NOMO-1 treated with DMSO at 0.1 percent for 48 hours (cell line): ENCODE results near the gene AIF1L.

Experiments used
- DNase-seq: peaks from one replicate; lab custom pipeline; 2025; ENCODE audit not compliant: unreplicated experiment; lab: John Stamatoyannopoulos, UW

Gene AIF1L

GRCh38 chr9:131076347-131077195 lies 19.8 kb upstream of the AIF1L start:
- DNase-seq, result no peak

- no peak for DNase-seq
Measured at GRCh38 chr9:131078427-131079366, 17.6 kb upstream of the AIF1L start.

- no peak for DNase-seq
Measured at GRCh38 chr9:131080589-131080988, 15.7 kb upstream of the AIF1L start.

GRCh38 chr9:131081868-131082267 lies 14.5 kb upstream of the AIF1L start:
- DNase-seq, result no peak

GRCh38 chr9:131082774-131083512 lies 13.4 kb upstream of the AIF1L start:
- no peak for DNase-seq

- no peak for DNase-seq
Measured at GRCh38 chr9:131084661-131085369, 11.5 kb upstream of the AIF1L start.

DNA sequence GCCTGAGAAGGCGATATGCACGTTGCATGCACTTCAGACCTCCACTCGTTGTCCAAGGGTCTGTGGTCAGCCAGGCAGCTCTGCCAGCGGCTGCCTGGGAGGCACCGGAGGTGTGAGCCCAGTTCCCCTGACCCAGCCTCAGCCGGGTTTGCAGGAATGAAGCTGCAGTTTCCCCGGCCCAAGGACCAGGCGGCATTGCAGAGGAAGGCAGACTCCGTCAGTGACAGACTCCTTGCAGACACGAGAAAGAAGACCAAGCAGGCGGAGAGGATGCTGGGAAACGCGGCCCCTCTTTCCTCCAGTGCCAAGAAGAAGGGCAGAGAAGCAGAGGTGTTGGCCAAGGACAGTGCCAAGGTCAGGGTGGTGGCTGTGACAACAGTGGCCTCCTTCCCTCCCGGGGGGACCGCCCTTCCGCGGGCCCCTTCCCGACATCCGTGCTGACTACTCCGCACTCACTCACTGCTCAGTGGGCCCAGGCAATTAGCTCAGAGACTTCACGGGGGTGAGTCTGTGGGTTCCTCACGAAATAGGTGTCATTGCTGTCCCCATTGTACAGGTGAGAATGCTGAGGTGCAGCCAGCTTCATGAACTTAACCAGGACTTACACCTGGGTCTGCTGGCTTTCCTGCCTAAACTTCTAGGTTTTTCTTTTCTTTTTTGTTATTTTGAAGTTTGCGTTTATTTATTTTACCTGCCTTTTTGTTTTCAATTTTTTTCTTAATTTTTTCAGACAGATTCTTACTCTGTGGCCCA lies 10.8 kb upstream of the AIF1L start:
- DNase-seq, result no peak

GRCh38 chr9:131087354-131087893 lies 8.9 kb upstream of the AIF1L start:
- DNase-seq, result no peak

DNA sequence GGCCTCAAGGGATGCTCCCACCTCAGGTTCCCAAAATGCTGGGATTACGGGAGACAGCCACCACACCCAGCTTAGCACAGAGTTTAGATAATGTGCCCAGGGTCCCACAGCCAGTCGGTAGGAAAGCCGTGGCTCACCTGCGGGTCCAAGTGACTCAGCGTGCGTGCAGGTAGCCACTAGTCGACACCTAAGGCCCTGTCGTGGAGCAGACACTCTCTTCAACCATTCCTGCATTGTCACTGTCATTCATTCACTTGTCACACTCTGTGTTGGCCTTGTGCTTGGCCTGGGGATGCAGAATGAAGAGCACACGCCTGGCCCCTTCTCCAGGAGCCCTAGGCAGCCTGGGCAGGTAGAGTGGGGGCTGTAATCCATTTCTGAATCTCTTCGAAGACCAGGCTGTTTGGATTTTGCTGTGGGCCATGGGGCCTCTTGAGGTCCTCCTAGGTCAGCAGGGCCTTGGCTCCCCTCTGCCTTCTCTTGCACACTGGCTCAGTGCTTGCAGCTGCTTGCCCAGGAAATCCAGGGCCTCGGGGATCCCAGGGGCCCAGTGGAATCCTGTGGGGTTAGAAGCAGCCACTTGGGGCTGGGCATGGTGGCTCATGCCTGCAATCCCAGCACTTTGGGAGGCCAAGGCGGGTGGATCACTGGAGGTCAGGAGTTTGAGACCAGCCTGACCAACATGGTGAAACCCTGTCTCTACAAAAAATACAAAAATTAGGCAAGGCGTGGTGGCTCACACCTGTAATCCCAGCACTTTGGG lies 6.1 kb upstream of the AIF1L start:
- no peak for DNase-seq

DNA sequence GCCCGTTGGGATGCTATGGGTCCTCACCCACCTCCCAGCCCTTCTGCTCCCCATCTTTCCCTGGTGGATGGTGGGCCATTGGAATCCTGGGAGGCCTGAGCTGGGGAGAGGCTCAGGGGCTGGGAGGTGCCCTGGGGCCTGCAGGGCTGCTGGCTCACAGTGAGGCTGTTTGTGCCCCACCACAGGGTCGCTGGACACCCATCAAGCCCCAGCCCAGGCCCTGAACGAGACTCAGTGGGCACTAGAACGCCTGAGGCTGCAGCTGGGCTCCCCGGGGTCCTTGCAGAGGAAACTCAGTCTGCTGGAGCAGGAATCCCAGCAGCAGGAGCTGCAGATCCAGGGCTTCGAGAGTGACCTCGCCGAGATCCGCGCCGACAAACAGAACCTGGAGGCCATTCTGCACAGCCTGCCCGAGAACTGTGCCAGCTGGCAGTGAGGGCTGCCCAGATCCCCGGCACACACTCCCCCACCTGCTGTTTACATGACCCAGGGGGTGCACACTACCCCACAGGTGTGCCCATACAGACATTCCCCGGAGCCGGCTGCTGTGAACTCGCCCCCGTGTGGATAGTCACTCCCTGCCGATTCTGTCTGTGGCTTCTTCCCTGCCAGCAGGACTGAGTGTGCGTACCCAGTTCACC lies 4.9 kb upstream of the AIF1L start:
- no peak for DNase-seq

DNA sequence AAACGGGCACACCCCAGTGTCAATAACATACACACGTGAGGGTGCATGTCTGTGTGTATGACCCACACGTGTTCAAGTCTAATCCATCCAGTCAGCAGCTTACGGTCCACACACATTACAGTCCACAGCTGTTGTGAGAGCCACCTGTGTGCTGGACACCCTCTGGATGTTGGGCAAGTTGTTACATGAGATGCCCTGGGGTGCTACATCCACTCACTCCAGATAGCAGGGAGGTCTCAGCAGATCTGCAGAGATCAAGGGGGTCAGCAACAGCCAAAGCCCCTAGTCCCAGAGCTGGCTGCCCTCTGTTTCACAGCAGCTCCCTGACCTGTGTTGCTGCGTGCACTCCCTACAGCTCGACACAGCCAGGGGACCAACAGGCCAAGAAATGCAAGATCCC lies 4.3 kb upstream of the AIF1L start:
- DNase-seq, result no peak

GRCh38 chr9:131092548-131093440 lies 3.5 kb upstream of the AIF1L start:
- DNase-seq, result no peak

- no peak for DNase-seq
Measured at GRCh38 chr9:131094015-131094414, 2.3 kb upstream of the AIF1L start.

DNA sequence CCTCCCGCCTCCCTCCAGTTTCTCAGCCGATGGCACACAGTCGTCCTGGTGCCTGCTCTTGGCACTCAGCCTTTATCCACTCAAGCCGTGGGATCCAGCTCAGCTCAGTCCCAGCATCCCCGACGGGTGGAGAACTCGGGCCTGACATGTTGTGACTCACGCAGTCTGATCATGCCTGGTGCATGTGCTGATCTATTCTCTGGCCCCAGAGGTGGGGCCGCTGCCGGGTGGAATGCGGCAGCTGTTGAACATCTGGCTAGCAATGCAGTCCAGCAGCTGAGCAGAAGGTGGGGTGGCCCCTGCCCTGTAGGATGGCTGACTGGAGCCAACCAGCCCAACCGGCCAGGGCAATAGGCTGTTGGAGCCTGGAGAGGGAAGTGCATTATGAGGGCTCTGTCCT lies 1.7 kb upstream of the AIF1L start:
- no peak for DNase-seq

DNA sequence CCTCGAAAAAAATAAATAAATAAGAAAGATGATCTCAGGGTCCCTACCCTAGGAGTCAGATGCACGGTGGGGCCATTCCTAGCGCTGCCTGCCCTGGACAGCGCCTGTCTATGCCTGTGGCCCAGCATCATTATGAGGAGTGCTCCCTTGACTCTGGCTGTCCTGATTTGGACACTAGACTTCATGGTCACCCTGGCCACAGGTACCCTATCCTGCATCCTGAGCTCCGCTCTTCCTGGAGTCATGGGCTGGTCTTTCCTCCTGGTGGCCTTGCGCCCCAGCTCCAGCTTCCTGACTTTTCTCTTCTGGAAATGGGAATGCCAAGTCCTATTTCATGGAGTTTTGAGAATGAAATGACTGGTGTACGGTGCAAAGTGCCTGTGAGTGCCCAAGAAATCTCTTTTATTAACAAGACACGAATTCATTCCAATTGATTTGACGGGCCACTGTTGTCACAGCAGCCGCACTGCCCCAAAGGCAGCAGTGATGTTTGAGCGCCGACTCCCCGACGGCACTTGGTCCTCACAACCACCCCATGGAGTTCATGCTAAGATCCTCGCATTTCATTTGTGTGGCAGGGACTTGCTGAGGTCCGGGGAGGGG lies 564 bp upstream of the AIF1L start:
- no peak for DNase-seq

- DNase-seq, result no peak
Measured at GRCh38 chr9:131097126-131097947, 1.0 kb downstream of the AIF1L start.
